IgD-negative memory B cell (primary cell): ENCODE measurements around the gene TEAD1. TPM values are rescaled to one million over a fixed set of nuclear protein-coding genes. Genes with fewer than 3 reads are reported as not detected.

Source experiments
- H3K27ac Mint-ChIP-seq, 3 donors: one replicate each; pipeline ENCODE4 v1.8.0; 2020 to 2022; ENCODE audit warnings: mild to moderate bottlenecking in 3 of 3, mixed read lengths in 3 of 3, moderate library complexity in 1 of 3
- H3K27me3 Mint-ChIP-seq: one replicate; pipeline ENCODE4 v1.8.0; 2021; ENCODE audit warnings: mixed read lengths
- H3K36me3 Mint-ChIP-seq: one replicate; pipeline ENCODE4 v1.8.0; 2020; ENCODE audit warnings: mild to moderate bottlenecking, mixed read lengths
- H3K4me1 Mint-ChIP-seq, 3 donors: one replicate each; pipeline ENCODE4 v1.8.0; 2020 to 2022; ENCODE audit warnings: mixed read lengths in 3 of 3, mild to moderate bottlenecking in 1 of 3
- H3K4me3 Mint-ChIP-seq, 4 donors: one replicate each; pipeline ENCODE4 v1.8.0; 2020 to 2022; ENCODE audit warnings: mild to moderate bottlenecking in 4 of 4, mixed read lengths in 4 of 4, moderate library complexity in 3 of 4
- H3K9me3 Mint-ChIP-seq, 3 donors: one replicate each; pipeline ENCODE4 v1.8.0; 2020 to 2021; ENCODE audit warnings: mixed read lengths in 3 of 3, mild to moderate bottlenecking in 1 of 3
- polyA plus RNA-seq: library from polyadenylated mRNA; unstranded; fragments of 300-500 nt; fragmentation: Illumina TruSeq; gene quantifications from one replicate; pipeline ENCODE4 v1.2.3, GENCODE V29; 2021

Gene TEAD1
- polyA plus RNA-seq, 1 donor from 2014 or later, result not detected

GRCh38 chr11:12674936-12675696 is 895 bp downstream of the TEAD1 start:
- Mint-ChIP-seq H3K36me3 (no peaks in the 10 kb centered on the region), H3K4me3 (peak overlapping the region; percentile 63 to 89 (median 80)), H3K27ac (no peak overlapping the region), H3K4me1 (peaks cover 5 to 11% (median 9%) of the 10 kb centered on the region in 3 donors), H3K27me3 (peaks cover 49% of the 10 kb centered on the region), H3K9me3 (peaks cover 0 to 4% (median 2%) of the 10 kb centered on the region in 3 donors)

DNA sequence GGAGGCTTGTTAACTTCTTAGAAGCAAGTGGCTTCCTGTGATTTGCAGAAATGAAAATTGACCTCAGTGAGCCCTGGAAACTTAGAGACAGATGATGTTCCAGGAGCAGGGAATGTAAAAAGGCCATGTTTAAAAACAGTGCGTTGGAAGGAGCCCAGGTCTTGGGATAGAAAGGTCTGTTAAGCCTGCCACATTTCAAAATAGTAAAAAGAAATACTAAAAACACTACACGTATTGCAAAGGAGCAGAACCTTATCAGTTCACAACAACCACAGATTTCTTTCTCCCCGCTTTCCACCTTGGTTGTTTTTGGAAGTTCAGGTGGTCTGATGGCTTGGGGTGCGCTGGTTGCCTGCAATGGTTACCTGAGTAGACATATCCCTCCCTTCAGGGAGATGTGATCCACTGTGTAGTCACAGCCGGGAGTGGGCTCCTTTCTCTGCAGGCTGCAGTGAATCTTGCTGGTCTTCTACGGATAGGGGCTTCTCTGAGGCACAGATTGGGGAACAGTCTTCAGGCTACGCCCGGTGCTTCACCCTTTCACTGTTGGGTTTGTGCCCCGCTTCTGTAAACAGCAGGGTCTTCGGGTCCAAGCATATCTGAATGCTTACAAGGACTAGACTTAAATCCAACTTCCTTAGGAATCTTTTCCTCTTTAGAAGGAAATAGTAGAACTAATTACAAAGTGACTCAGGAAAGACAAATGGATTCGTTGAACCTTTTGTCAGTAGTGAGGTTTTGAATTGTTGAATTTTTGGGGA is 1.9 kb downstream of the TEAD1 start:
- H3K27ac Mint-ChIP-seq, result no peak overlapping the region
- H3K9me3 Mint-ChIP-seq, result peaks cover 0 to 4% (median 2%) of the 10 kb centered on the region in 3 donors
- H3K36me3 Mint-ChIP-seq, result no peaks in the 10 kb centered on the region
- H3K4me1 Mint-ChIP-seq, result peaks cover 5 to 11% (median 9%) of the 10 kb centered on the region in 3 donors
- peaks cover 58% of the 10 kb centered on the region for H3K27me3 Mint-ChIP-seq
- peak overlapping the region in 2 of 4 donors; percentile 9 to 22 for H3K4me3 Mint-ChIP-seq

GRCh38 chr11:12677131-12677530 is 2.9 kb downstream of the TEAD1 start:
- H3K4me3 Mint-ChIP-seq, result no peak overlapping the region
- peaks cover 53% of the 10 kb centered on the region for H3K27me3 Mint-ChIP-seq
- no peaks in the 10 kb centered on the region for H3K36me3 Mint-ChIP-seq
- no peak overlapping the region for H3K27ac Mint-ChIP-seq
- peaks cover 0 to 4% (median 0%) of the 10 kb centered on the region in 3 donors for H3K9me3 Mint-ChIP-seq
- H3K4me1 Mint-ChIP-seq, result peaks cover 5 to 11% (median 9%) of the 10 kb centered on the region in 3 donors

DNA sequence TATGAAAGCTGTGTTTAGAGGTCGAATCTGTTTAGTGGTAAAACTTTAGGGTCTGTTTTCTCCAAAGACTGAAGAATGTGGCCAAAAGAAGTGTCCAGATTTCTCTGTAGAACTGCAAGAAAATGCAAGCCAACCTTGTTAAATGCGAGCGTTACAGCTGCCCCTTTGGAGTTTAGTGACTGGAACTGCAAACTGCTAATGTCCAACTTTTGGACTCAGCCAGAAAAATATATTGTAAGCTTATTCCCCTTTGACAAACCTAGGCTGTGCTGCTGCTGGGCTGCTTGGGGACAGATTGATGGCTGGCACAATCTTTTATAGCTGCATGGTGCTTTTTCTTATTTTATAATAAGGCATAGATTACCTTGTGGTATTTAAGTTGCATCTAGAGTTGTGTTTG is 3.9 kb downstream of the TEAD1 start:
- Mint-ChIP-seq H3K36me3 (no peaks in the 10 kb centered on the region), H3K27me3 (peaks cover 55% of the 10 kb centered on the region), H3K27ac (no peak overlapping the region), H3K4me1 (peaks cover 4 to 9% (median 5%) of the 10 kb centered on the region in 3 donors), H3K4me3 (no peak overlapping the region), H3K9me3 (no peaks in the 10 kb centered on the region)

DNA sequence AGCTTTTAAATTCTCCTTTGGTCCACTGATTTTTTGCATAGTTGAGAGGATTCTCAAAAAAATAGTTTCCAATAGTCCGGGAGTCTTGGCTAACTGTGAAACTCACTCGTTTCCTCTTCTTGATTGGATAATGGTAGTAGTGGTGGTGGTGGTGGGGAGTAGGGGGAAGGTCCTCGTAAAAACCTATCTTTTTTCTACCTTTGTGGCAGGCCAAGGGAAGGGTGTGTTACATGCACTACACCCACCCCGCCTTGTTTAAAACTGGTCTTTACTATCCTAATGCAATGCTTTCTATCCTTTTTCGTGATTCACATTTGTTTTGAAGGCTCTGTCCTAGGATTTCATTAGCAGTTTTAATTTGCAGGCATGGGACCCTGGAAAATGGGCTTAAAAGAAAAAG is 4.8 kb downstream of the TEAD1 start:
- no peaks in the 10 kb centered on the region for H3K9me3 Mint-ChIP-seq
- H3K27ac Mint-ChIP-seq, result no peak overlapping the region
- peaks cover 0 to 5% (median 4%) of the 10 kb centered on the region in 3 donors for H3K4me1 Mint-ChIP-seq
- peaks cover 49% of the 10 kb centered on the region for H3K27me3 Mint-ChIP-seq
- H3K36me3 Mint-ChIP-seq, result no peaks in the 10 kb centered on the region
- no peak overlapping the region for H3K4me3 Mint-ChIP-seq

GRCh38 chr11:12679471-12679870 is 5.2 kb downstream of the TEAD1 start:
- no peaks in the 10 kb centered on the region for H3K36me3 Mint-ChIP-seq
- peaks cover 0 to 5% (median 4%) of the 10 kb centered on the region in 3 donors for H3K4me1 Mint-ChIP-seq
- H3K27ac Mint-ChIP-seq, result no peak overlapping the region
- no peak overlapping the region for H3K4me3 Mint-ChIP-seq
- H3K9me3 Mint-ChIP-seq, result no peaks in the 10 kb centered on the region
- H3K27me3 Mint-ChIP-seq, result peaks cover 52% of the 10 kb centered on the region

GRCh38 chr11:12680246-12680939 is 6.2 kb downstream of the TEAD1 start:
- peak overlapping the region in 1 of 4 donors; percentile 9 for H3K4me3 Mint-ChIP-seq

DNA sequence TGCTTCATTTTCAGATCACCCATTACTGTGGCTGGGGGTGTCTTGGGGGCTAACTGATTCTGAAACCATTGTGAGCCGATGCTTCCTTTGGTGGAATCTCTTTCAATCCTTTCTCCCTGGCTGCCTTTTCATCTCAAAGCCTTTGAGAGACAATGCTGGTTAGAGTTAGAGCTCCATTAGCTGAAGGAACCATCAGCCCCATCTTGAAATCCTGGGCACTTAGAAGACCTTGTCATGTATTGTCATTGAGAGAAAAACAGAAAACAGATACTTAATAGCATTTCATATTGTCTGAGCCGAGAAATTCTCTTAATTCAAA is 6.7 kb downstream of the TEAD1 start:
- no peaks in the 10 kb centered on the region for H3K36me3 Mint-ChIP-seq
- H3K4me3 Mint-ChIP-seq, result peak overlapping the region in 1 of 4 donors; percentile 9
- H3K27ac Mint-ChIP-seq, result peak overlapping the region in 1 of 3 donors; percentile 83
- H3K9me3 Mint-ChIP-seq, result no peaks in the 10 kb centered on the region
- peaks cover 0 to 3% (median 2%) of the 10 kb centered on the region in 3 donors for H3K4me1 Mint-ChIP-seq
- H3K27me3 Mint-ChIP-seq, result peaks cover 48% of the 10 kb centered on the region

More at GRCh38 chr11:12680246-12680939, 6.2 kb downstream of the TEAD1 start:
- no peaks in the 10 kb centered on the region for H3K36me3 Mint-ChIP-seq
- H3K27ac Mint-ChIP-seq, result peak overlapping the region in 1 of 3 donors; percentile 83
- H3K9me3 Mint-ChIP-seq, result no peaks in the 10 kb centered on the region
- H3K27me3 Mint-ChIP-seq, result peaks cover 51% of the 10 kb centered on the region
- peaks cover 0 to 3% (median 2%) of the 10 kb centered on the region in 3 donors for H3K4me1 Mint-ChIP-seq

GRCh38 chr11:12681466-12681865 is 7.2 kb downstream of the TEAD1 start:
- Mint-ChIP-seq H3K9me3 (no peaks in the 10 kb centered on the region), H3K27me3 (peaks cover 42% of the 10 kb centered on the region), H3K4me1 (no peaks in the 10 kb centered on the region), H3K36me3 (no peaks in the 10 kb centered on the region), H3K4me3 (no peak overlapping the region), H3K27ac (no peak overlapping the region)

DNA sequence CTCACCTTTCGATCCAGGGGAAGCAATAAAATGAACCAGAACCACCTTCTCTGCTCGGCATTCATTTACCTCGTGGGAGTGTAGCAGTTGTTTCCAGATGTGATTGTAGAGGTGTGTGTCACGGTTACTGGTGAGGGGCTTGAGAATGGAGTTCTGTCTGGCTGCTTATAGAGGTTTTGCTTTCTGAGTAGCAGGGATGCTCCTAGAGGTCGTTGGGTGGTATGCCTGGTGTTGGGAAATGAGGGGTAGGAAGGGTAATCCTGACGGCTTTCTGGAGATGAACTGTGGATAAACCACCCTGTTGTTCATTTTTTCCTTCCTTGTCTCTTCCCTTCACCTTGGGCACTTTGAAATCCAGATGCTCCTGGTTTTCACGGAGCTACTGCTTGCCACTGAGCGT is 8.1 kb downstream of the TEAD1 start:
- H3K36me3 Mint-ChIP-seq, result no peaks in the 10 kb centered on the region
- peaks cover 0 to 1% (median 0%) of the 10 kb centered on the region in 3 donors for H3K9me3 Mint-ChIP-seq
- peaks cover 45% of the 10 kb centered on the region for H3K27me3 Mint-ChIP-seq
- no peak overlapping the region for H3K4me3 Mint-ChIP-seq
- H3K27ac Mint-ChIP-seq, result no peak overlapping the region
- no peaks in the 10 kb centered on the region for H3K4me1 Mint-ChIP-seq

- H3K9me3 Mint-ChIP-seq, result peaks cover 0 to 1% (median 0%) of the 10 kb centered on the region in 3 donors
- no peaks in the 10 kb centered on the region for H3K36me3 Mint-ChIP-seq
Observed at GRCh38 chr11:12682737-12683500, 8.7 kb downstream of the TEAD1 start.

GRCh38 chr11:12683874-12684273 is 9.7 kb downstream of the TEAD1 start:
- Mint-ChIP-seq H3K4me3 (no peak overlapping the region), H3K4me1 (no peaks in the 10 kb centered on the region), H3K9me3 (peaks cover 0 to 2% (median 0%) of the 10 kb centered on the region in 3 donors), H3K36me3 (no peaks in the 10 kb centered on the region), H3K27me3 (peaks cover 43% of the 10 kb centered on the region), H3K27ac (no peak overlapping the region)

More at GRCh38 chr11:12682737-12683500, 8.7 kb downstream of the TEAD1 start:
- Mint-ChIP-seq H3K4me1 (no peaks in the 10 kb centered on the region), H3K4me3 (no peak overlapping the region), H3K27ac (no peak overlapping the region), H3K27me3 (peaks cover 47% of the 10 kb centered on the region)

DNA sequence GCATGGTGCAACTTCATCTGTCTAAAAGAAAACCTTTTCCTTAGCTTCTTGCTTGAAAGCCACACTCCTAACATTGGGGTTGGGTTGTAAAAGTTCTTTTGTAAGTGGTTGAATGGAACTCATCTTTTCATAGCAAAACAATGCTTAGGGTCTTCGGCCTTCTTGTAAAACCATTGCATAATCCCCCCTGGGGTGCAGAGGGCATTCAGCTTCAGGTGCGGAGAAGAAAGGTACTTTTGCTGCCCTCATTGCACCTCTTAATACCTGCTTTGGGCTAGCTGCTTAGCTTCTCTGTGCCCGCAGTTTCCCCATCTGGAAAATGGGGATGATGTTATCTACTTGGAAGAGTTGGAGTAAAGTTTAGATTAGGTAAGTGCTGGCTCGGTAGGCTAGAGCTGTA is 10.1 kb downstream of the TEAD1 start:
- no peak overlapping the region for H3K27ac Mint-ChIP-seq
- H3K36me3 Mint-ChIP-seq, result no peaks in the 10 kb centered on the region
- H3K27me3 Mint-ChIP-seq, result peaks cover 43% of the 10 kb centered on the region
- H3K4me1 Mint-ChIP-seq, result no peaks in the 10 kb centered on the region
- no peak overlapping the region for H3K4me3 Mint-ChIP-seq
- H3K9me3 Mint-ChIP-seq, result peaks cover 0 to 3% (median 2%) of the 10 kb centered on the region in 3 donors

DNA sequence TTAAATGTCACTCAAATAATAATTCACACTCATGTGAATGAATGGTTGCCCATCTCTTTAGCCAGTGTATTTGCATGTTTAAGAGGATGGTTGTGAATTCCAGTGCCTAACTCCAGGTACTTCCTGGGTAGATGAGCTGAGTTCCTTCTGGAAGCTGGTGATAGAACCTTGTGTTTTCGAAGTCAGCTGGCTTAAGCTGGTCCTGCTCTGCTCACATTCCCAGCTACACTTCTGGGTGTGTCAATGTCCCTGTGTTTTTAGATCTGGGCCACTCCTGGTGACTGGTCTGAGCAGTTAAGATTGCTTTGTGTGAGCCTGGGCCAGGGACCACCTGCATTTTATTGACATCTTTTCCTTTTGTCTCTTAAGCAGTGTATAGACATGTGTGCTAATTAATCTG is 10.6 kb downstream of the TEAD1 start:
- Mint-ChIP-seq H3K36me3 (no peaks in the 10 kb centered on the region), H3K9me3 (peaks cover 0 to 3% (median 2%) of the 10 kb centered on the region in 3 donors), H3K4me1 (no peaks in the 10 kb centered on the region), H3K4me3 (no peak overlapping the region), H3K27me3 (peaks cover 38% of the 10 kb centered on the region), H3K27ac (no peak overlapping the region)
